ENCODE results near the gene UBE2C. TPM values are rescaled to one million over a fixed set of nuclear protein-coding genes. Genes with fewer than 3 reads are reported as not detected.
"Not testable (repeated sequence)": the region's sequence is repeated elsewhere in the genome, so short reads cannot be mapped to it uniquely, and the experiment has no call there.

Gene UBE2C
- total and polyA plus RNA-seq, 5 experiments from 2014 or later = 0.44 TPM; not detected in 4

GRCh38 chr20:45780159-45780558 lies 32.3 kb upstream of the UBE2C start:
- POLR2A ChIA-PET = no interaction called here
- no peaks in the 10 kb centered on the region for H3K9me3 Mint-ChIP-seq
- peak overlapping the region in 1 of 10 donors; percentile 9 for H3K27ac Mint-ChIP-seq
- no peaks in the 10 kb centered on the region for H3K36me3 Mint-ChIP-seq
- peaks cover 0 to 10% (median 8%) of the 10 kb centered on the region in 5 donors for H3K27me3 Mint-ChIP-seq
- no peak for ATAC-seq
- peaks cover 2 to 11% (median 6%) of the 10 kb centered on the region in 4 donors for H3K4me1 Mint-ChIP-seq
- no peak for DNase-seq
- no peak overlapping the region for H3K4me3 Mint-ChIP-seq

- ATAC-seq = no peak
- Mint-ChIP-seq H3K27me3 (peaks cover 0 to 8% (median 3%) of the 10 kb centered on the region in 5 donors), H3K36me3 (no peaks in the 10 kb centered on the region), H3K4me1 (peaks cover 2 to 11% (median 6%) of the 10 kb centered on the region in 4 donors), H3K4me3 (no peak overlapping the region), H3K27ac (no peak overlapping the region), H3K9me3 (no peaks in the 10 kb centered on the region)
- no peak for DNase-seq
- POLR2A ChIA-PET = no interaction called here
Observed at GRCh38 chr20:45781391-45781931, 31.0 kb upstream of the UBE2C start.

- Mint-ChIP-seq H3K4me1 (peaks cover 2 to 11% (median 6%) of the 10 kb centered on the region in 4 donors), H3K27me3 (peaks cover 0 to 6% (median 3%) of the 10 kb centered on the region in 5 donors), H3K36me3 (no peaks in the 10 kb centered on the region), H3K4me3 (no peak overlapping the region), H3K9me3 (no peaks in the 10 kb centered on the region), H3K27ac (peak overlapping the region in 2 of 10 donors; percentile 5 to 32)
- DNase-seq = no peak
- POLR2A ChIA-PET = no interaction called here
- ATAC-seq = peak in 1 of 2 donors; percentile 23
Observed at GRCh38 chr20:45782890-45783289, 29.6 kb upstream of the UBE2C start.

GRCh38 chr20:45783656-45784294 lies 28.7 kb upstream of the UBE2C start:
- H3K27ac Mint-ChIP-seq = peak overlapping the region in 1 of 10 donors; percentile 11

GRCh38 chr20:45788351-45788750 lies 24.1 kb upstream of the UBE2C start:
- no peak overlapping the region for H3K4me3 Mint-ChIP-seq
- no peak for DNase-seq
- H3K36me3 Mint-ChIP-seq = peaks cover 0 to 2% (median 0%) of the 10 kb centered on the region in 3 donors
- H3K4me1 Mint-ChIP-seq = peaks cover 7 to 21% (median 18%) of the 10 kb centered on the region in 4 donors
- peaks cover 0 to 3% (median 0%) of the 10 kb centered on the region in 5 donors for H3K27me3 Mint-ChIP-seq
- no peak for ATAC-seq
- POLR2A ChIA-PET = no interaction called here
- H3K27ac Mint-ChIP-seq = peak overlapping the region in 1 of 10 donors; percentile 22
- no peaks in the 10 kb centered on the region for H3K9me3 Mint-ChIP-seq

More at GRCh38 chr20:45783656-45784294, 28.7 kb upstream of the UBE2C start:
- ATAC-seq (no peak), DNase-seq (no peak)
- H3K9me3 Mint-ChIP-seq = no peaks in the 10 kb centered on the region
- H3K4me3 Mint-ChIP-seq = no peak overlapping the region
- POLR2A ChIA-PET = no interaction called here
- peaks cover 2 to 11% (median 6%) of the 10 kb centered on the region in 4 donors for H3K4me1 Mint-ChIP-seq
- peaks cover 0 to 6% (median 3%) of the 10 kb centered on the region in 5 donors for H3K27me3 Mint-ChIP-seq
- H3K36me3 Mint-ChIP-seq = no peaks in the 10 kb centered on the region

- Mint-ChIP-seq H3K9me3 (no peaks in the 10 kb centered on the region), H3K4me1 (peaks cover 12 to 27% (median 18%) of the 10 kb centered on the region in 4 donors)
Observed at GRCh38 chr20:45792317-45793118, 19.9 kb upstream of the UBE2C start.

GRCh38 chr20:45796337-45797065 lies 15.9 kb upstream of the UBE2C start:
- peaks cover 16 to 30% (median 27%) of the 10 kb centered on the region in 4 donors for H3K4me1 Mint-ChIP-seq
- H3K36me3 Mint-ChIP-seq = peaks cover 6 to 51% (median 12%) of the 10 kb centered on the region in 3 donors
- no peak overlapping the region for H3K4me3 Mint-ChIP-seq
- H3K27me3 Mint-ChIP-seq = peaks cover 0 to 1% (median 0%) of the 10 kb centered on the region in 5 donors
- H3K9me3 Mint-ChIP-seq = no peaks in the 10 kb centered on the region
- ATAC-seq = no peak
- DNase-seq = no peak
- POLR2A ChIA-PET = no interaction called here
- H3K27ac Mint-ChIP-seq = peak overlapping the region in 3 of 10 donors; percentile 6 to 69 (median 58)

More at GRCh38 chr20:45792317-45793118, 19.9 kb upstream of the UBE2C start:
- peak; percentile 4 to 7 for ATAC-seq
- H3K27me3 Mint-ChIP-seq = peaks cover 0 to 1% (median 0%) of the 10 kb centered on the region in 5 donors
- POLR2A ChIA-PET = interaction anchor here (0.9 to 1.4 kb wide), 5 partner anchors 42 to 179 kb away, joined by 3 to 8 read pairs (median 4); partner anchors contain the start of genes PCIF1 and ZSWIM1
- peaks cover 6 to 38% (median 12%) of the 10 kb centered on the region in 3 donors for H3K36me3 Mint-ChIP-seq
- H3K27ac Mint-ChIP-seq = peak overlapping the region; percentile 81 to 100 (median 97)
- H3K4me3 Mint-ChIP-seq = peak overlapping the region; percentile 87 to 100 (median 96)
- peak in 2 of 10 donors; percentile 2 to 6 for DNase-seq

- POLR2A ChIA-PET, DNase-seq, H3K4me3 Mint-ChIP-seq, H3K27me3 Mint-ChIP-seq, ATAC-seq, H3K27ac Mint-ChIP-seq, H3K9me3 Mint-ChIP-seq: not testable (repeated sequence)
- peaks cover 6 to 61% (median 12%) of the 10 kb centered on the region in 3 donors for H3K36me3 Mint-ChIP-seq
- peaks cover 13 to 23% (median 19%) of the 10 kb centered on the region in 4 donors for H3K4me1 Mint-ChIP-seq
Observed at GRCh38 chr20:45797510-45797909, 14.9 kb upstream of the UBE2C start.

GRCh38 chr20:45797955-45798354 lies 14.5 kb upstream of the UBE2C start:
- H3K27ac Mint-ChIP-seq, POLR2A ChIA-PET, H3K27me3 Mint-ChIP-seq, H3K9me3 Mint-ChIP-seq, H3K4me3 Mint-ChIP-seq, DNase-seq, ATAC-seq: not testable (repeated sequence)
- H3K36me3 Mint-ChIP-seq = peaks cover 6 to 64% (median 12%) of the 10 kb centered on the region in 3 donors
- peaks cover 9 to 19% (median 15%) of the 10 kb centered on the region in 4 donors for H3K4me1 Mint-ChIP-seq

GRCh38 chr20:45798935-45799642 lies 13.4 kb upstream of the UBE2C start:
- Mint-ChIP-seq H3K9me3 (no peaks in the 10 kb centered on the region), H3K27me3 (no peaks in the 10 kb centered on the region), H3K36me3 (peaks cover 11 to 69% (median 16%) of the 10 kb centered on the region in 3 donors), H3K4me1 (peaks cover 9 to 14% (median 12%) of the 10 kb centered on the region in 4 donors), H3K27ac (peak overlapping the region; percentile 39 to 86 (median 50)), H3K4me3 (no peak overlapping the region)
- ATAC-seq (peak; percentile 91 to 99), DNase-seq (peak; percentile 24 to 79 (median 54))
- POLR2A ChIA-PET = interaction anchor here (0.7 to 0.9 kb wide), 3 partner anchors 136 to 175 kb away, joined by 3 to 4 read pairs (median 3); partner anchors contain the start of gene PCIF1

- H3K4me1 Mint-ChIP-seq = peaks cover 6 to 12% (median 11%) of the 10 kb centered on the region in 4 donors
Observed at GRCh38 chr20:45801851-45802250, 10.6 kb upstream of the UBE2C start.

More at GRCh38 chr20:45801851-45802250, 10.6 kb upstream of the UBE2C start:
- POLR2A ChIA-PET = no interaction called here
- Mint-ChIP-seq H3K36me3 (peaks cover 13 to 73% (median 17%) of the 10 kb centered on the region in 3 donors), H3K9me3 (no peaks in the 10 kb centered on the region), H3K27ac (peak overlapping the region in 2 of 10 donors; percentile 34 to 57), H3K4me3 (no peak overlapping the region), H3K27me3 (no peaks in the 10 kb centered on the region)
- ATAC-seq (no peak), DNase-seq (no peak)

All from naive thymus-derived CD8-positive, alpha-beta T cell (primary cell).